ENCODE data around the gene ZNF546.
A peak's percentile ranks its signal among the peaks of the same experiment; 100 is the strongest.
"Not testable (repeated sequence)": the region's sequence is repeated elsewhere in the genome, so short reads cannot be mapped to it uniquely, and the experiment has no call there.

The ZNF546 gene

GRCh38 chr19:40025938-40026596, 29.2 kb downstream of the ZNF546 start:
- DNase-seq (ENCODE audit: extremely low read depth, low read depth): no peak

DNA sequence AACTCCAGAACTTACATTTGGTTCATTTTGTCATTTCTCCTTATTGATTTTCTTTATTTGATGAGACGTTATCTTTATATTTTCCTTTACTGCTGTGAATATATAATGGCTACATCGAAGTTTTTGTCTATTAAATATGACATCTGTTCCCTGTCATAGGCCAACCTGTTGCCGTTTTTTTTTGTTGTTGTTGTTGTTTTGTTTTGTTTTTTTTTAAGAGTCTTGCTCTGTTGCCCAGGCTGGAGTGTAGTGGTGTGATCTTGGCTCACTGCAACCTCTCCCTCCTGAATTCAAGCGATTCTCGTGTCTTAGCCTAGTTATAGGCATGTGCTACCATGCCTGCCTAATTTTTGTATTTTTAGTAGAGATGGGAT, 29.7 kb downstream of the ZNF546 start:
- no peak for DNase-seq (ENCODE audit: extremely low read depth, low read depth)
- no peak for TF ChIP-seq CTCF (IDR thresholded peaks at IDR 0.05; ENCODE audit: low read depth, low read length, missing control alignments)
- H3K4me3 ChIP-seq (replicated peaks; ENCODE audit: low read depth, low read length): no peak overlapping the region

More at GRCh38 chr19:40025938-40026596, 29.2 kb downstream of the ZNF546 start:
- no peak for TF ChIP-seq CTCF (IDR thresholded peaks at IDR 0.05; ENCODE audit: low read depth, low read length, missing control alignments)
- H3K4me3 ChIP-seq (replicated peaks; ENCODE audit: low read depth, low read length): no peak overlapping the region

DNA sequence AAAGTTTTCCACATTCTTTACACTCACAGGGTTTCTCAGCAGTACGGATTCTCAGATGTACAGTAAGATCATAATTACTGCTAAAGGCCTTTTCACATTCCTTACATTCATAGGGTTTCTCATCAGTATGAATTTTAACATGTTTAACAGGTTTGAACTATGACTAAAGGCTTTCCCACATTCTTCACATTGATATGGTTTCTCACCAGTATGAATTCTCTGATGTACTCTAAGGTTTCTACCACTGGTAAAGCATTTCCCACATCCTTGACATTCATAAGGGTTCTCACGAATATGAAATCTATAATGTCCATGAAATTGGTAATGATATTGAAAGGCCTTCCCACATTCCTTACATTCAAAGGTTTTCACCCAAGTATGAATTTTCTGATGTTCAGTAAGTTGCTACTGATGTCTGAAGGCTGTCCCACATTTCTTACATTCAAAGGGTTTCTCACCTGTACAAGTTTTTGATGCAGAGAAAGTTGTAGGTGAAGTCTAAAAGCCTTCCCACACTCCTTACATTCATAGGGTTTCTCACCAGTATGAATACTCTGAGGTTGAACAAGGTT, 37.2 kb downstream of the ZNF546 start:
- no peak for TF ChIP-seq CTCF (IDR thresholded peaks at IDR 0.05; ENCODE audit: low read depth, low read length, missing control alignments)
- H3K4me3 ChIP-seq (replicated peaks; ENCODE audit: low read depth, low read length): no peak overlapping the region

GRCh38 chr19:40035996-40036395, 39.1 kb downstream of the ZNF546 start:
- no peak overlapping the region for H3K4me3 ChIP-seq (replicated peaks; ENCODE audit: low read depth, low read length)
- no peak for TF ChIP-seq CTCF (IDR thresholded peaks at IDR 0.05; ENCODE audit: low read depth, low read length, missing control alignments)
- DNase-seq (ENCODE audit: extremely low read depth, low read depth): no peak

More for the DNA sequence above, 37.2 kb downstream of the ZNF546 start:
- DNase-seq (ENCODE audit: extremely low read depth, low read depth): no peak

DNA sequence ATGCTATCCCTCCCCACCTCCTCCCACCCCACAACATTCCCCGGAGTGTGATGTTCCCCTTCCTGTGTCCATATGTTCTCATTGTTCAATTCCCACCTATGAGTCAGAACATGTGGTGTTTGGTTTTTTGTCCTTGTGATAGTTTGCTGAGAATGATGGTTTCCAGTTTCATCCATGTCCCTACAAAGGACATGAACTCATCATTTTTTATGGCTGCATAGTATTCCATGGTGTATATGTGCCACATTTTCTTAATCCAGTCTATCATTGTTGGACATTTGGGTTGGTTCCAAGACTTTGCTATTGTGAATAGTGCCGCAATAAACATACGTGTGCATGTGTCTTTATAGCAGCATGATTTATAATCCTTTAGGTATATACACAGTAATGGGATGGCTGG, 41.2 kb downstream of the ZNF546 start:
- H3K4me3 ChIP-seq (replicated peaks; ENCODE audit: low read depth, low read length): not testable (repeated sequence)

DNA sequence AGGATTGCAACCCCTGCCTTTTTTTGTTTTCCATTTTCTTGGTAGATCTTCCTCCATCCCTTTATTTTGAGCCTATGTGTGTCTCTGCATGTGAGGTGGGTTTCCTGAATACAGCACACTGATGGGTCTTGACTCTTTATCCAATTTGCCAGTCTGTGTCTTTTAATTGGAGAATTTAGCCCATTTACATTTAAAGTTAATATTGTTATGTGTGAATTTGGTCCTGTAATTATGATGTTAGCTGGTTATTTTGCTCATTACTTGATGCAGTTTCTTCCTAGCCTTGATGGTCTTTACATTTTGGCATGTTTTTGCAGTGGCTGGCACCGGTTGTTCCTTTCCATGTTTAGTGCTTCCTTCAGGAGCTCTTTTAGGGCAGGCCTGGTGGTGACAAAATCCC, 44.9 kb downstream of the ZNF546 start:
- DNase-seq (ENCODE audit: extremely low read depth, low read depth); H3K4me3 ChIP-seq (replicated peaks; ENCODE audit: low read depth, low read length): not testable (repeated sequence)

More for the DNA sequence above, 41.2 kb downstream of the ZNF546 start:
- not testable (repeated sequence) for DNase-seq (ENCODE audit: extremely low read depth, low read depth)

DNA sequence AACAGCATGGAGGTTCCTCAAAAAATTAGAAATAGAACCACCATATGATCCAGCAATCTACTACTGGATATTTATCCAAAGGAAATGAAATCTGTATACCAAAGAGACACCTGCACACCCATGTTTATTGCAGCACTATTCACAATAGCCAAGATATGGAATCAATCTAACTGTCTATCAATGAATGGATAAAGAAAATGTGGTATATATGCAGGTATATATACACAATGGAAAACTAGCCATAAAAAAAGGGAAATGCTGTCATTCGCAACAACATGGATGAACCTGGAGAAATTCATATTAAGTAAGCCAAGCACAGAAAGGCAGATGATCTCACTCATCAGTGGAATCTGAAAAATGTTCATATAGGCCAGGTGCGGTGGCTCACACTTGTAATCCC, 56.6 kb downstream of the ZNF546 start:
- no peak overlapping the region for H3K4me3 ChIP-seq (replicated peaks; ENCODE audit: low read depth, low read length)
- no peak for TF ChIP-seq CTCF (IDR thresholded peaks at IDR 0.05; ENCODE audit: low read depth, low read length, missing control alignments)

GRCh38 chr19:40054632-40055031, 57.8 kb downstream of the ZNF546 start:
- no peak for DNase-seq (ENCODE audit: extremely low read depth, low read depth)
- no peak for TF ChIP-seq CTCF (IDR thresholded peaks at IDR 0.05; ENCODE audit: low read depth, low read length, missing control alignments)
- H3K4me3 ChIP-seq (replicated peaks; ENCODE audit: low read depth, low read length): peak overlapping the region; percentile 73

More for the DNA sequence above, 56.6 kb downstream of the ZNF546 start:
- no peak for DNase-seq (ENCODE audit: extremely low read depth, low read depth)
